CD4-positive, CD25-positive, alpha-beta regulatory T cell (primary cell): Measurements from ENCODE around the gene ACTA1. TPM values are rescaled to one million over a fixed set of nuclear protein-coding genes. Genes with fewer than 3 reads are reported as not detected.

Source experiments
- ATAC-seq, 2 donors: fragments of 150-1000 bp; cut with Tn5 transposase; one replicate each; pipeline ENCODE4 v1.10.0; 2021; ENCODE audit warnings: low read depth in 2 of 2, moderate number of reproducible peaks in 2 of 2, moderate library complexity in 1 of 2
- DNase-seq, 3 donors: peaks; one replicate each; pipeline versions ENCODE4 v3.0.0 to v3.0.0-alpha.2; 2012 to 2022; ENCODE audit warnings: mixed read lengths in 1 of 3
- H3K27ac ChIP-seq: one replicate; pipeline ENCODE4 v1.7.0; 2013; ENCODE audit warnings: mild to moderate bottlenecking, low read length; ENCODE audit not compliant: insufficient read depth, poor library complexity, severe bottlenecking
- H3K27me3 ChIP-seq: one replicate; pipeline ENCODE4 v1.7.0; 2013; ENCODE audit warnings: low read length; ENCODE audit not compliant: control insufficient read depth, insufficient read depth
- H3K36me3 ChIP-seq: one replicate; pipeline ENCODE4 v1.7.0; 2013; ENCODE audit warnings: mild to moderate bottlenecking, low read length, moderate library complexity; ENCODE audit not compliant: control insufficient read depth, insufficient read depth
- H3K4me1 ChIP-seq: 2 replicates; pipeline ENCODE4 v1.7.0; 2013; ENCODE audit warnings: mild to moderate bottlenecking, low read length; ENCODE audit not compliant: insufficient read depth, control insufficient read depth, poor library complexity, severe bottlenecking
- H3K4me3 ChIP-seq: one replicate; pipeline ENCODE4 v1.7.0; 2013; ENCODE audit warnings: low read depth, mild to moderate bottlenecking, low read length, moderate library complexity
- H3K9me3 ChIP-seq, 2 experiments: 1 replicate in 1 of 2; 2 replicates in 1 of 2; pipeline ENCODE4 v1.7.0; 2013; ENCODE audit warnings: low read length in 2 of 2, mild to moderate bottlenecking in 1 of 2, moderate library complexity in 1 of 2; ENCODE audit not compliant: control insufficient read depth in 2 of 2
- H3K27ac Mint-ChIP-seq, 3 donors: one replicate each; pipeline ENCODE4 v1.8.0; 2020 to 2022; ENCODE audit warnings: mild to moderate bottlenecking in 3 of 3, mixed read lengths in 3 of 3, moderate library complexity in 2 of 3
- H3K27me3 Mint-ChIP-seq: one replicate; pipeline ENCODE4 v1.8.0; 2022; ENCODE audit warnings: mild to moderate bottlenecking, mixed read lengths
- H3K36me3 Mint-ChIP-seq: one replicate; pipeline ENCODE4 v1.8.0; 2020; ENCODE audit warnings: mixed read lengths
- H3K4me1 Mint-ChIP-seq, 4 donors: one replicate each; pipeline ENCODE4 v1.8.0; 2020 to 2022; ENCODE audit warnings: mixed read lengths in 4 of 4, mild to moderate bottlenecking in 1 of 4
- H3K4me3 Mint-ChIP-seq, 4 donors: one replicate each; pipeline ENCODE4 v1.8.0; 2020 to 2022; ENCODE audit warnings: mild to moderate bottlenecking in 4 of 4, mixed read lengths in 4 of 4, moderate library complexity in 3 of 4
- H3K9me3 Mint-ChIP-seq, 7 donors: one replicate each; pipeline ENCODE4 v1.8.0; 2020 to 2022; ENCODE audit warnings: mixed read lengths in 7 of 7, mild to moderate bottlenecking in 3 of 7, moderate library complexity in 2 of 7
- polyA plus RNA-seq, 4 donors: library from polyadenylated mRNA; unstranded; fragments of 300-500 nt; fragmentation: Illumina TruSeq; gene quantifications; one replicate each; pipeline ENCODE4 v1.2.3, GENCODE V29; 2021
- total RNA-seq: library from RNA; stranded (reverse); gene quantifications from one replicate; pipeline ENCODE4 v1.2.3, GENCODE V29; 2022

ACTA1 gene
- total and polyA plus RNA-seq, 5 donors from 2014 or later, result not detected

DNA sequence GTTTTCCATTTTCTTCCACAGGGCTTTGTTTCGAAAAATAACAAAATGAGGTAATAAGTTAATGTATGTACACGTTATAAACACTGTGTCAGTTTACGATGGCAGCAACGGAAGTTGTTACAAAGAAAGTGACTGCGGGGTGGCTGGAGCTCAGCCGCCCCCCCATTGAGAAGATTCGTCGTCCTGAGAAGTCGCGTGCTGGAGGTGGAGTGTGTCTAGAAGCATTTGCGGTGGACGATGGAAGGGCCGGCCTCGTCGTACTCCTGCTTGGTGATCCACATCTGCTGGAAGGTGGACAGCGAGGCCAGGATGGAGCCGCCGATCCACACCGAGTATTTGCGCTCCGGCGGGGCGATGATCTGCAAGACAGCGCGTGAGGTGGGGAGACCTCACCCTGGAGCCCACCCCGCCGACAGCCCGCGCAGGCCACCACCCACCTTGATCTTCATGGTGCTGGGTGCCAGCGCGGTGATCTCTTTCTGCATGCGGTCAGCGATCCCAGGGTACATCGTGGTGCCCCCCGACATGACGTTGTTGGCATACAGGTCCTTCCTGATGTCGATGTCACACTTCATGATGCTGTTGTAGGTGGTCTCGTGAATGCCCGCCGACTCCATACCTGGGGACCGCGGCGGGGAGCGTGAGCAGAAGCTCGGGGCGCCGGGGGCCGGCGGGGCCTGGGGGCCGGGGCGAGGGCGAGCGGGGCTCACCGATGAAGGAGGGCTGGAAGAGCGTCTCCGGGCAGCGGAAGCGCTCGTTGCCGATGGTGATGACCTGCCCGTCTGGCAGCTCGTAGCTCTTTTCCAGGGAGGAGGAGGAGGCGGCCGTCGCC lies 2.4 kb downstream of the ACTA1 start:
- DNase-seq, result peak in 1 of 3 donors; percentile 33
- Mint-ChIP-seq H3K4me3 (peak overlapping the region; percentile 43 to 84 (median 82)), H3K27ac (no peak overlapping the region), H3K4me1 (peaks cover 5 to 27% (median 7%) of the 10 kb centered on the region in 4 donors), H3K36me3 (no peaks in the 10 kb centered on the region), H3K27me3 (peaks cover 80% of the 10 kb centered on the region), H3K9me3 (peaks cover 0 to 2% (median 0%) of the 10 kb centered on the region in 7 donors)
- H3K4me1 ChIP-seq, result peaks cover 22% of the 10 kb centered on the region
- peak overlapping the region; percentile 69 for H3K4me3 ChIP-seq
- no peak for ATAC-seq
- H3K27ac ChIP-seq, result no peak overlapping the region
- no peaks in the 10 kb centered on the region for H3K36me3 ChIP-seq
- no peaks in the 10 kb centered on the region for H3K9me3 ChIP-seq
- peaks cover 32% of the 10 kb centered on the region for H3K27me3 ChIP-seq

DNA sequence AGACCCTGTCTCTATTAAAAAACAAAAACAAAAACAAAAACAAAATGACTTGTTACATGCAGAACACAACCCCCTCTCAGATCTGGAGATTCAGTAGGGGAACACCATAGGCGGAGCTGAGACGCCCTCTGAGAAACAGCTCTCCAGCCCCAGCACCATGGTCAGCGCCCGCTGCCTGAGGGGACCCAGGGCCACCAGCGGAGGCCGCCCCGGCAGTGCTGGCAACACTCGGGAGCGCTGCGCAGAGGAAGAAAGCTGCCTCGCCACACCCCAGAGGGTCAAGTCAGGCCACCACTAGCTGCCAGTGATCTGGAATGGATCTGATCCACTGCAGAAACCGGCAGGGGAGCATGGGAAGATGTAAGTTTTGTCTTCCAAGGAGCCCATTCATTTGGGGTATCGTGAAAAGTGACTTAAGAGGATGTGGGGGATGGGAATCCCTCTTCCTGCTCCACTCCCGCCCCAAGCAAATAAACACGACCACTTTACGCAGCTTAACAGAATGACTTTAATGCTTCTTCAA lies 3.1 kb downstream of the ACTA1 start:
- peaks cover 5 to 27% (median 7%) of the 10 kb centered on the region in 4 donors for H3K4me1 Mint-ChIP-seq
- H3K9me3 Mint-ChIP-seq, result peaks cover 0 to 2% (median 0%) of the 10 kb centered on the region in 7 donors
- no peak overlapping the region for H3K27ac Mint-ChIP-seq
- Histone ChIP-seq H3K4me1 (peaks cover 22% of the 10 kb centered on the region), H3K9me3 (no peaks in the 10 kb centered on the region), H3K4me3 (peak overlapping the region; percentile 69), H3K27me3 (peaks cover 28% of the 10 kb centered on the region), H3K27ac (no peak overlapping the region), H3K36me3 (no peaks in the 10 kb centered on the region)
- H3K4me3 Mint-ChIP-seq, result peak overlapping the region; percentile 43 to 84 (median 82)
- peak in 1 of 3 donors; percentile 29 for DNase-seq
- no peaks in the 10 kb centered on the region for H3K36me3 Mint-ChIP-seq
- peaks cover 84% of the 10 kb centered on the region for H3K27me3 Mint-ChIP-seq
- ATAC-seq, result no peak

DNA sequence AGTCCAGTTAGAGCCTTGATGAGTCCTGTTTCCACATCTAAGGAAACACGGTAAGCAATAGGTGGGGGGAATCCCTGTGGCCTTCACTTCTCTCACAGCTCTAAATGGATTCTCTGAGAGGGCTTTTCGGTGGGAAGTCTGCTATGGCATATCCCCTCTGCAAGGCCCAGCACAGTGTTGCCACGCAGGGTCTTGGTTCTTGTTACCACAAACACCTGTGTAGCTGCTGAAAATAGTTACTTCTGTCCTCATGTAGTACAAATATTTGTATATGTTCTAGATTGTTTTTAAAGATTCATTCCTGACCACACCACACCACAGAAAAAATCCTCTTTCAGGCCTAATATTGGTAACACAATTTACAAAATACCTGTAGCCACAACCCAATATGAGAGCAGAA lies 5.6 kb downstream of the ACTA1 start:
- DNase-seq (no peak), ATAC-seq (no peak)
- no peak overlapping the region for H3K27ac Mint-ChIP-seq
- Histone ChIP-seq H3K36me3 (no peaks in the 10 kb centered on the region), H3K27me3 (peaks cover 25% of the 10 kb centered on the region), H3K27ac (no peak overlapping the region), H3K4me3 (no peak overlapping the region), H3K9me3 (peaks cover 0 to 7% of the 10 kb centered on the region in 2 experiments), H3K4me1 (peaks cover 17% of the 10 kb centered on the region)
- peaks cover 5 to 23% (median 7%) of the 10 kb centered on the region in 4 donors for H3K4me1 Mint-ChIP-seq
- H3K4me3 Mint-ChIP-seq, result no peak overlapping the region
- peaks cover 84% of the 10 kb centered on the region for H3K27me3 Mint-ChIP-seq
- peaks cover 0 to 8% (median 3%) of the 10 kb centered on the region in 7 donors for H3K9me3 Mint-ChIP-seq
- H3K36me3 Mint-ChIP-seq, result no peaks in the 10 kb centered on the region

DNA sequence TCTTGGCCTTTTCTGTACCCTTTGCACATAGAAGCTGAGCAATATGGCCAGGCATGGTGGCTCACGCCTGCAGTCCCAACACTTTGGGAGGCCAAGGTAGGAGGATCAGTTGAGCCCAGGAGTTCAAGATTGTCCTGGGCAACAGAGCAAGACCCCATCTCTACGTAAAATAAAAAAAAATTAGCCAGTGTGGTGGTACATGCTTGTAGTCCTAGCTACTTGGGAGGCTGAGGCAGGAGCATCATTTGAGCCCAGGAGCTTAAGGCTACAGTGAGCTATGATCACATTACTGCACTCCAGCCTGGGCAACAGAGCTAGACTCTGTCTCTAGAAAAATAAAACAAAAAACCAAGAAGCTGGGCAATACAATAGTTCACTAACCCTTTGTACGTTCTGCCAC lies 6.3 kb downstream of the ACTA1 start:
- H3K4me1 Mint-ChIP-seq, result peaks cover 5 to 18% (median 7%) of the 10 kb centered on the region in 4 donors
- Histone ChIP-seq H3K36me3 (no peaks in the 10 kb centered on the region), H3K4me1 (peaks cover 16% of the 10 kb centered on the region), H3K27me3 (peaks cover 23% of the 10 kb centered on the region), H3K27ac (no peak overlapping the region), H3K4me3 (no peak overlapping the region), H3K9me3 (peaks cover 0 to 7% of the 10 kb centered on the region in 2 experiments)
- H3K27ac Mint-ChIP-seq, result no peak overlapping the region
- H3K4me3 Mint-ChIP-seq, result no peak overlapping the region
- no peaks in the 10 kb centered on the region for H3K36me3 Mint-ChIP-seq
- H3K9me3 Mint-ChIP-seq, result peaks cover 0 to 10% (median 3%) of the 10 kb centered on the region in 7 donors
- no peak for DNase-seq
- peaks cover 86% of the 10 kb centered on the region for H3K27me3 Mint-ChIP-seq
- ATAC-seq, result no peak

DNA sequence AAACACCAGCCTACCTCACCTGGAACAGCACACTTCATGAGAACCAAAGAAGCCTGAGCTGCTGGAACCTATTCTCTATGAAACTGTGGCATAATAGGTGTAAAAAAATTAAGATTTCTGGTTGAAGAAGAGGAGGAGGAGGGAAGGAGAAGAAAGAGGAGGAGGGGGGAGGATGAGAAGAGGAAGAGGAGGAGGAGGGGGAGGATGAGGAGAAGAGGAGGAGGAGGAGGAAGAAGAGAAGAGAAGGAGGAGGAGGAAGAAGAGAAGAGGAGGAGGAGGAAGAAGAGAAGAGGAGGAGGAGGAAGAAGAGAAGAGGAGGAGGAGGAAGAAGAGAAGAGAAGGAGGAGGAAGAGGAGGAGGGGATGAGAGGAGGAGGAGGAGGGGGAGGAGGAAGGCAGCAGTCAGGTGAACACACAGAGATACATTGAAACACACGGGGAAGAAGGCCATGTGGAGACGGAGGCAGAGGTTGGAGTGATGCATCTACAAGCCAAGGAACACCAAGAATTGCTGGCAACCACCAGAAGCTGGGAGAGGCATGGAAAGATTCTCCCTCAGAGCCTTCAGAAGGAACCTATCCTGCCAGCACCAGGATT lies 8.2 kb downstream of the ACTA1 start:
- DNase-seq (no peak), ATAC-seq (no peak)
- Mint-ChIP-seq H3K27ac (no peak overlapping the region), H3K27me3 (peaks cover 70% of the 10 kb centered on the region), H3K4me1 (peaks cover 0 to 3% (median 0%) of the 10 kb centered on the region in 4 donors), H3K4me3 (no peak overlapping the region), H3K9me3 (peaks cover 0 to 10% (median 3%) of the 10 kb centered on the region in 7 donors), H3K36me3 (no peaks in the 10 kb centered on the region)
- no peak overlapping the region for H3K4me3 ChIP-seq
- no peak overlapping the region for H3K27ac ChIP-seq
- peaks cover 0 to 7% of the 10 kb centered on the region in 2 experiments for H3K9me3 ChIP-seq
- peaks cover 12% of the 10 kb centered on the region for H3K27me3 ChIP-seq
- peaks cover under 1% of the 10 kb centered on the region for H3K4me1 ChIP-seq
- H3K36me3 ChIP-seq, result no peaks in the 10 kb centered on the region

DNA sequence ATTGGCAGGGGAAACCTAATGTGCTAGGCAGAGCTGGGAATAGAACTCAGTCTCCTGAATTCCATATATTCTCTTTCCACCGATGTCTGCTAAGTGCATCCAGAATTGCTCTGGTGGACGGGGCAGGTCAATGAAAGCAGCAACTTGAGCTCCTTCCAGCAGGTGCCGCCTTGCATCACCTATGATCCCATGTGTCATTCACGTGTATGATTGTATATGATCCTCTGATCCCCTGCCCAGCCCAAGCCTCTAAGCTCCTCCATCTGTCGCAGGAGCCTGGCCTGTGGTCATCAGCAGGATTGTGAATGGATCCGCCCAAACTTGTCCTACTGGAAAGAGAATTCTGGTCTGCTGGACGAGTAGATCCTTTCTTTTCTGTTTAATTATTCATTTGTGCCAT lies 13.1 kb downstream of the ACTA1 start:
- no peaks in the 10 kb centered on the region for H3K36me3 ChIP-seq
- H3K27me3 ChIP-seq, result no peaks in the 10 kb centered on the region
- ATAC-seq (no peak), DNase-seq (no peak)
- no peak overlapping the region for H3K4me3 ChIP-seq
- Mint-ChIP-seq H3K4me3 (no peak overlapping the region), H3K9me3 (peaks cover 0 to 10% (median 3%) of the 10 kb centered on the region in 7 donors), H3K4me1 (no peaks in the 10 kb centered on the region), H3K36me3 (no peaks in the 10 kb centered on the region), H3K27me3 (peaks cover 43% of the 10 kb centered on the region), H3K27ac (no peak overlapping the region)
- H3K4me1 ChIP-seq, result no peaks in the 10 kb centered on the region
- peaks cover 0 to 7% of the 10 kb centered on the region in 2 experiments for H3K9me3 ChIP-seq
- H3K27ac ChIP-seq, result no peak overlapping the region

DNA sequence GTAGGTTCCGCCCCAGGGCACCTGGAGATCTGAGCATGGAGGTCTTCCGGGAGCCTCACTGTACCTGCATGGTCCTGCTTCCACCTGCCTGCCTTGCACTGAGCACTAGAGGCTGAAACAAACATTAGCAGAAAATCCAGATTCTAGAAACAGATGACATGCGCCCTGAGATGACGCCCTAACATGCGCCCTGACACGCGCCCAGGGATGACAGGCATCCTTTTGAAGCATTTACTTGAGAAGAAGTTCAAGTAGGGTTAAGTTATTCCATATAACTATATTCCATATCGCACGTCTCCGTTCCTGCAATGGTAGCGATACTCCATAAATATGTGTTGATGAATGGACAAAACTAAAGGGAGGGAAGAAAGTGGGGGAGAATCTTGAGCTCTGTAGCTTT lies 13.7 kb downstream of the ACTA1 start:
- no peak for ATAC-seq
- Histone ChIP-seq H3K36me3 (no peaks in the 10 kb centered on the region), H3K27me3 (no peaks in the 10 kb centered on the region), H3K4me1 (no peaks in the 10 kb centered on the region), H3K9me3 (peaks cover 0 to 7% of the 10 kb centered on the region in 2 experiments), H3K27ac (no peak overlapping the region), H3K4me3 (no peak overlapping the region)
- no peak for DNase-seq
- H3K27ac Mint-ChIP-seq, result no peak overlapping the region
- H3K27me3 Mint-ChIP-seq, result peaks cover 38% of the 10 kb centered on the region
- peaks cover 0 to 10% (median 3%) of the 10 kb centered on the region in 7 donors for H3K9me3 Mint-ChIP-seq
- H3K4me1 Mint-ChIP-seq, result no peaks in the 10 kb centered on the region
- H3K36me3 Mint-ChIP-seq, result no peaks in the 10 kb centered on the region
- no peak overlapping the region for H3K4me3 Mint-ChIP-seq
